Measurements from ENCODE around the gene RGL3.
"Not testable (repeated sequence)": the region's sequence is repeated elsewhere in the genome, so short reads cannot be mapped to it uniquely, and the experiment has no call there.

RGL3 gene

DNA sequence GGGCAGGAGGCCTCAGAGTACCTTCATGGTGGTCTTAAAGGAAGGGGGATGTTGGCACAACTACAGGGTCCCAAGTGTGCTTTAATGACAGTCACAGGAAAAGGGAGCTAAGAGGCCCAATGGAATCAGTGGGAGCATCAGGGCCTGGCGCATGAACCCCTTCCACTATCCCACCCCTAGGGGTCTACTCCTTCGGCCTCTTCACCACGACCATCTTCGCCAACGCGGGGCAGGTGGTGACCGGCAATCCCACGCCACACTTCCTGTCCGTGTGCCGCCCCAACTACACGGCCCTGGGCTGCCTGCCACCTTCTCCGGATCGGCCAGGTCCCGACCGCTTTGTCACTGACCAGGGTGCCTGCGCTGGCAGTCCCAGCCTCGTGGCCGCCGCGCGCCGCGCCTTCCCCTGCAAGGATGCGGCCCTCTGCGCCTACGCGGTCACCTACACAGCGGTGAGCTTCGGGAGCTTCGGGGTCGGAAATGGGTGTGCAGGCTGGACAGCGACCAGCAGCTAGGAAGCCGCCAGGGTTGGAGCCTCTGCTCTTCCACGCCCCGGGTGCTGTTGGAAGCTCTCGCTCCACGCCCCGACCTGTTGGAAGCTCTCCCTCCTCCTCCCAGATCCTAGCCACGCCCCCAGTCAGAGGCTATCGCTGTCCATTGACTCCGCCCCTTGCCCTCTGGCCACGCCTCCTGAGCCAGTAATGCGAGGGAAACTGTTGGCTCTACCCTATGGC lies 57.9 kb downstream of the RGL3 start:
- DNase-seq (ENCODE audit: insufficient read length, low spot score) (no peak), FAIRE-seq (no peak)
- TF ChIP-seq, protein P1, sequence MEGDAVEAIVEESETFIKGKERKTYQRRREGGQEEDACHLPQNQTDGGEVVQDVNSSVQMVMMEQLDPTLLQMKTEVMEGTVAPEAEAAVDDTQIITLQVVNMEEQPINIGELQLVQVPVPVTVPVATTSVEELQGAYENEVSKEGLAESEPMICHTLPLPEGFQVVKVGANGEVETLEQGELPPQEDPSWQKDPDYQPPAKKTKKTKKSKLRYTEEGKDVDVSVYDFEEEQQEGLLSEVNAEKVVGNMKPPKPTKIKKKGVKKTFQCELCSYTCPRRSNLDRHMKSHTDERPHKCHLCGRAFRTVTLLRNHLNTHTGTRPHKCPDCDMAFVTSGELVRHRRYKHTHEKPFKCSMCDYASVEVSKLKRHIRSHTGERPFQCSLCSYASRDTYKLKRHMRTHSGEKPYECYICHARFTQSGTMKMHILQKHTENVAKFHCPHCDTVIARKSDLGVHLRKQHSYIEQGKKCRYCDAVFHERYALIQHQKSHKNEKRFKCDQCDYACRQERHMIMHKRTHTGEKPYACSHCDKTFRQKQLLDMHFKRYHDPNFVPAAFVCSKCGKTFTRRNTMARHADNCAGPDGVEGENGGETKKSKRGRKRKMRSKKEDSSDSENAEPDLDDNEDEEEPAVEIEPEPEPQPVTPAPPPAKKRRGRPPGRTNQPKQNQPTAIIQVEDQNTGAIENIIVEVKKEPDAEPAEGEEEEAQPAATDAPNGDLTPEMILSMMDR (IDR thresholded peaks at IDR 0.05; ENCODE audit: insufficient read depth, missing control alignments), result no peak

DNA sequence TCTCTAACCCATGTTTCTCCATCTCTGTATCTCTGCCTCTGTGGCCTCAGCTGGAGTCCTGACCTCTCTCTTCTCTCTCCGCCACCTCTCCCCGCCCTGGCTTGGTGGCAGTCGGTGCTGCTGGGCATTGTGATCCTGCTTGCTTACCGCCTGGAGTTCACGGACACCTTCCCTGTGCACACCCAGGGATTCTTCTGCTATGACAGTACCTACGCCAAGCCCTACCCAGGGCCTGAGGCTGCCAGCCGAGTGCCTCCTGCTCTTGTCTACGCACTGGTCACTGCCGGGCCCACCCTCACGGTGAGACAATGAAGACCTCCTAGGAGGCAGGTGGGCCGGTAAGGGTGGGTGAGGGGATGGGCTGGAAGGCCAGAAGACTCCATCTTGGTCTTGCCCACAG lies 59.7 kb downstream of the RGL3 start:
- TF ChIP-seq, protein P1 (IDR thresholded peaks at IDR 0.05; ENCODE audit: insufficient read depth, missing control alignments), result no peak
- FAIRE-seq, result no peak
- DNase-seq (ENCODE audit: insufficient read length, low spot score), result no peak

DNA sequence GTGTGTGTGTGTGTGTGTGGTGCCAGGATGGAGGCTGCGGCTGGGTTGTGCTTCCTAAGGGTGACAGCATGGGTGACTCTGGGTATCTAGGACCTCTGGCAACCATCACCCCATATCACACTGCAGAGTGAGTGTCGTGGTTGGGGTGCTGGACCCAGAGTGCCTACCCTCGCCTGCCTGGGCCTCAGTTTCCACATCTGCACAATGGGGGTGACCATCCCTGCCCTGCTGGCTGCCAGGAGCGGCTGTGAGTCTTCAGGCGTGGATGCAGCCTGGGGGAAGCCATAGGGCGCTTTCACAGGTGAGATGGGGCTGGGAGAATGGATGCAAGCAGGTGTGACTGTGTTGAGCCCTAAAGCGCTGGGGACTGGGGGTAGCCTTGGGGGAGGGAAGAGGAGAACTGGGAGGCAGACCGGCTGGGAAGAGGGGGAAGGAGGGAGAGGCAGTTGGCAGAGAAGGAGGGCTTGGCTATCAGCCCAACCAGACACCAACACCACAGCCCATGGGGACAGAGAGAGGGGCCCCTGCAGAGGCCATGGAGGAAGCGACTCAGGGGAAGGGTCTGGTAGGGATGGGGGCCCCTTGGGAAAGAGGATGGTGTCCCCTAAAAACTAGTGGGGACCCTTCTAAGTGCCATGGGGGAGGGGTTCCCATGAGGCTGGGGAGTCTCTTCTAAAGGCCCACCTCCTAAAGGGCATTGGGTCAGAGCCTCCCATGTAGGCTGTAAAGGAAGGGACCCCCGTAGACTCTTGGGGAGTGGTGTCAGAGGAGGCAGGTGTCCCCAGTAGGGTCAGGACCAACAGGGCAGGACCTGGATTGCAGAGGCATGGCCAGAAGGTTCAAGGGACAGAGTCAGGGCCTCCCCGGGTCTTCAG lies 62.2 kb downstream of the RGL3 start:
- FAIRE-seq, result no peak
- DNase-seq (ENCODE audit: insufficient read length, low spot score), result no peak
- TF ChIP-seq, protein P1 (IDR thresholded peaks at IDR 0.05; ENCODE audit: insufficient read depth, missing control alignments), result no peak

DNA sequence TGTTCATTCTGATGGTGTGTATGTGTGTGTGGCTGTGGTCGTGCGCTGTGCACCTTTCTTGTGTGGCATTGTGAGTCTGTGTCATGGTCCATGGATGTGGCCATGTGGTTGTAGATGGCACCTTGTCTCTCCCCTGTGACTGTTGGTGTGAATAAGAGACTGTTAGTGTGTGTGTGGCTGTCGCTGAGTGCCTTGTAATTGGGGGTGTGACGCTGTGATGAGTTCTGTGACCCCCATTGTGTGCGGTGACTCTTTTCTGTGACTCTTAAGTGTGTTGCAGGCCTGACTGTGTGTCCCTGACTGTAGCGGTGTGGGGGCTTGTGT lies 63.1 kb downstream of the RGL3 start:
- DNase-seq (ENCODE audit: insufficient read length, low spot score) (no peak), FAIRE-seq (no peak)
- TF ChIP-seq, protein P1 (IDR thresholded peaks at IDR 0.05; ENCODE audit: insufficient read depth, missing control alignments), result no peak

DNA sequence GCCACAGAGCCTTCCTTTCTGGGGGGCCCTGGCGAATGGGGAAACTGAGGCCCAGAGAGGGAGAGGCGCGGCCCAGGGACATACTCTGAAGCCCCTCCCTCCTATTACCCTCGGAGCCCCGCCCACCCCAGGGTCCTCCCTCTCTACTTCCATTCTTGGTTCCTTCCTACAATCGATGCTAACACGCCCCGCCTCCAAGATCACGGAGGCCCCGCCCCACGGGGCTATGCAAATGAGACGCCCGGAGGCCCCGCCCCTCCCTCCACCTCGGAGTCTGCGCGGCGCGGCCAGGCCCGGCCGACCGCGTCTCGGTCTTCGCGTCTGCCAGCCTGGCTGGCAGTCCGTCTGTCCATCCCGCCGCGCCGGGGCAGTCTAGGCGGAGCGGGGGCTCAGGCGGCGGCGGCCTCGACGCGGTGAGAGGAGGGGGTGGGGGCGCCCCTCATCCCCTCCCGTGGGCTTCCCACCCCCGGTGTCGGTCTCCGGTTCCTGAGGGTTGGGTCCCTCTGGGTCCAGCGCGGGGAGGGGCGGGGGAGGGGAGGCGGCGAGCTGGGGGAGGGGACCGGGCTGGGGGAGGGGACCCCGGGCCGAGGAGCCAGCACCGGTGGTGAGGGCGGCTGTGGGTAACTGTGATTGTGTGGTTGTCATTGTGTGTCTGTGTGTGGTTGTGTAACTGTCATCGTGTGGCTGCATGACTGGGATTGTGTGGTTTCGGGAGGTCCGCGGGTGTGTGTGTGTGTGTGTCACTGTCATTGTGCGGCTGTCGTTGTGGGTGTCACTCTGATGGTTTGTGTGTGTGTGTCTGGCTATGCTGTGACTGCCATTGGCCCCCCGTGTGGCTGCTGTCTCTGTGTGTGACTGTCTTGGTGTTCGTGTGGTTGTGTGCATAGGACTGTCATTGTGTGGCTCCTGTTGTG lies 63.7 kb downstream of the RGL3 start, which contains the start of gene PLPPR2:
Gene PLPPR2, plus strand, starts transcription at position 273 of the 914 bp plus-strand sequence. CDS start 2,242 bp downstream, outside the sequence.
- peak; percentile 98 for DNase-seq (ENCODE audit: insufficient read length, low spot score)
- TF ChIP-seq, protein P1 (IDR thresholded peaks at IDR 0.05; ENCODE audit: insufficient read depth, missing control alignments), result no peak
- no peak for FAIRE-seq

DNA sequence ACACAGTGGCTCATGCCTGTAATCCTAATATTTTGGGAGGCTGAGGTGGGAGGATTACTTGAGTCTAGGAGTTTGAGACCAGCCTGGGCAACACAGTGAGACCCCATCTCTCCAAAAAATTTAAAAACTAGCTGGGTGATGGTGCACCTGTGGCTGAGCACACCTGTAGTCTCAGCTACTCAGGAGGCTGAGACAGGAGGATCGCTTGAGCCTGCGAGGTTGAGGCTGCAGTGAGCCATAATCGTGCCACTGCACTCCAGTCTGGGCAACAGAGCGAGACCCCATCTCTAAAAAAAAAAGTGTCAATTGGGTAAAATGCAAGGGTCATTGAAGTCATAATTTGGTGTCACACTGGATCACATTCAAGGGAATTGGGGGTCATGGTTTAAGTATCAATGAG lies 65.0 kb downstream of the RGL3 start:
- FAIRE-seq; DNase-seq (ENCODE audit: insufficient read length, low spot score): not testable (repeated sequence)

DNA sequence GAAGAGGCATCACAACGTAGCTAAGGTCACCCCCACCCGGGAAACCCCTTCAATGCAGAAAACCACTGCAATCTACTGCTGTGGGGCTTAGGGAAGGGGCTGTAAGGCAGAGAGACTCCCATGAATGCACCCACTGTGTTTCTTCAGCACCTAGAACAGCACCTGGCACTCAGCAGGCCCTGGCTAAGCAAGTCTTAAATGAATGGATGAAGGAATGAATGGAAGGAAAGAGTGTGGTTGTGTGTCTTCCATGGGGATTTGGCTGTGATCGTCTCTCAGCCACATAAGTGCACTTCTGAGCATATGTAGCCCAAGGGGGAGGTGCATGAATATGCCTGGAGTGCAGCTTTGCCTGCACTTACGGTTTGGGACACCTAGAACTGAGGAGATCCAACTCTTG lies 69.9 kb downstream of the RGL3 start:
- FAIRE-seq, result no peak
- TF ChIP-seq, protein P1 (IDR thresholded peaks at IDR 0.05; ENCODE audit: insufficient read depth, missing control alignments), result no peak
- DNase-seq (ENCODE audit: insufficient read length, low spot score), result no peak
